ENCODE results near the gene FERMT3.

Gene FERMT3

GRCh38 chr11:64178951-64179639 is 27.4 kb upstream of the FERMT3 start:
- Mint-ChIP-seq H3K4me1 (peaks cover 24% of the 10 kb centered on the region), H3K27me3 (no peaks in the 10 kb centered on the region), H3K27ac (no peak overlapping the region), H3K9me3 (no peaks in the 10 kb centered on the region), H3K4me3 (no peak overlapping the region), H3K36me3 (peaks cover 2% of the 10 kb centered on the region)
- DNase-seq (ENCODE audit: low spot score in 2 of 2) (no peak), ATAC-seq (ENCODE audit: low read depth) (no peak)

GRCh38 chr11:64180891-64181290 is 25.6 kb upstream of the FERMT3 start:
- Mint-ChIP-seq H3K36me3 (no peaks in the 10 kb centered on the region), H3K27me3 (no peaks in the 10 kb centered on the region), H3K27ac (no peak overlapping the region), H3K4me1 (peaks cover 28% of the 10 kb centered on the region), H3K4me3 (no peak overlapping the region), H3K9me3 (no peaks in the 10 kb centered on the region)
- DNase-seq (ENCODE audit: low spot score in 2 of 2): no peak
- no peak for ATAC-seq (ENCODE audit: low read depth)

- no peaks in the 10 kb centered on the region for H3K27me3 Mint-ChIP-seq
- no peak for ATAC-seq (ENCODE audit: low read depth)
- peaks cover 28% of the 10 kb centered on the region for H3K4me1 Mint-ChIP-seq
Observed at GRCh38 chr11:64181506-64182411, 24.8 kb upstream of the FERMT3 start.

GRCh38 chr11:64183890-64184289 is 22.6 kb upstream of the FERMT3 start:
- Mint-ChIP-seq H3K27me3 (no peaks in the 10 kb centered on the region), H3K27ac (no peak overlapping the region), H3K4me3 (peak overlapping the region; percentile 21), H3K9me3 (no peaks in the 10 kb centered on the region), H3K4me1 (peaks cover 21% of the 10 kb centered on the region), H3K36me3 (peaks cover 2% of the 10 kb centered on the region)
- ATAC-seq (ENCODE audit: low read depth): no peak
- DNase-seq (ENCODE audit: low spot score in 2 of 2): no peak

More at GRCh38 chr11:64181506-64182411, 24.8 kb upstream of the FERMT3 start:
- no peaks in the 10 kb centered on the region for H3K9me3 Mint-ChIP-seq
- DNase-seq (ENCODE audit: low spot score in 2 of 2): no peak
- peaks cover 2% of the 10 kb centered on the region for H3K36me3 Mint-ChIP-seq
- H3K27ac Mint-ChIP-seq: no peak overlapping the region
- H3K4me3 Mint-ChIP-seq: peak overlapping the region; percentile 14

- ATAC-seq (ENCODE audit: low read depth): no peak
- H3K27me3 Mint-ChIP-seq: no peaks in the 10 kb centered on the region
- peak overlapping the region; percentile 84 for H3K27ac Mint-ChIP-seq
- DNase-seq (ENCODE audit: low spot score in 2 of 2): no peak
- no peaks in the 10 kb centered on the region for H3K9me3 Mint-ChIP-seq
- H3K4me3 Mint-ChIP-seq: peak overlapping the region; percentile 97
- peaks cover 21% of the 10 kb centered on the region for H3K4me1 Mint-ChIP-seq
- H3K36me3 Mint-ChIP-seq: peaks cover 2% of the 10 kb centered on the region
Observed at GRCh38 chr11:64185175-64185692, 21.3 kb upstream of the FERMT3 start.

- H3K4me3 Mint-ChIP-seq: peak within 1 kb of the TSS; percentile 97
- H3K27me3 Mint-ChIP-seq: no peaks in the 10 kb centered on the region
- peak within 1 kb of the TSS; percentile 84 for H3K27ac Mint-ChIP-seq
- H3K36me3 Mint-ChIP-seq: peaks cover 2% of the 10 kb centered on the region
- no peaks in the 10 kb centered on the region for H3K9me3 Mint-ChIP-seq
- DNase-seq (ENCODE audit: low spot score in 2 of 2): peak; percentile 97 to 98
- H3K4me1 Mint-ChIP-seq: peaks cover 18% of the 10 kb centered on the region
- ATAC-seq (ENCODE audit: low read depth): peak; percentile 81
Observed at GRCh38 chr11:64185693-64186491, 20.6 kb upstream of the FERMT3 start, which contains the start of gene STIP1. Gene STIP1, plus strand, starts transcription at chr11:64186171. Its CDS starts 91 bp downstream, at chr11:64186262.

- peaks cover 14% of the 10 kb centered on the region for H3K4me1 Mint-ChIP-seq
- H3K4me3 Mint-ChIP-seq: no peak overlapping the region
- H3K36me3 Mint-ChIP-seq: peaks cover 2% of the 10 kb centered on the region
- ATAC-seq (ENCODE audit: low read depth): no peak
- H3K27ac Mint-ChIP-seq: peak overlapping the region; percentile 84
- DNase-seq (ENCODE audit: low spot score in 2 of 2): no peak
- no peaks in the 10 kb centered on the region for H3K27me3 Mint-ChIP-seq
- H3K9me3 Mint-ChIP-seq: no peaks in the 10 kb centered on the region
Observed at GRCh38 chr11:64186492-64187165, 19.9 kb upstream of the FERMT3 start.

GRCh38 chr11:64192434-64192833 is 14.1 kb upstream of the FERMT3 start:
- H3K4me1 Mint-ChIP-seq: no peaks in the 10 kb centered on the region
- no peak overlapping the region for H3K4me3 Mint-ChIP-seq
- peaks cover 17% of the 10 kb centered on the region for H3K36me3 Mint-ChIP-seq
- no peaks in the 10 kb centered on the region for H3K27me3 Mint-ChIP-seq
- H3K27ac Mint-ChIP-seq: no peak overlapping the region
- DNase-seq (ENCODE audit: low spot score in 2 of 2) (no peak), ATAC-seq (ENCODE audit: low read depth) (no peak)
- H3K9me3 Mint-ChIP-seq: no peaks in the 10 kb centered on the region

- no peak for DNase-seq (ENCODE audit: low spot score in 2 of 2)
- ATAC-seq (ENCODE audit: low read depth): no peak
- H3K36me3 Mint-ChIP-seq: peaks cover 25% of the 10 kb centered on the region
- H3K4me3 Mint-ChIP-seq: no peak overlapping the region
- peaks cover 3% of the 10 kb centered on the region for H3K4me1 Mint-ChIP-seq
- H3K27me3 Mint-ChIP-seq: no peaks in the 10 kb centered on the region
- no peaks in the 10 kb centered on the region for H3K9me3 Mint-ChIP-seq
- H3K27ac Mint-ChIP-seq: no peak overlapping the region
Observed at GRCh38 chr11:64196626-64197025, 9.9 kb upstream of the FERMT3 start.

GRCh38 chr11:64198511-64198910 is 8.0 kb upstream of the FERMT3 start:
- DNase-seq (ENCODE audit: low spot score in 2 of 2) (no peak), ATAC-seq (ENCODE audit: low read depth) (no peak)
- Mint-ChIP-seq H3K27me3 (no peaks in the 10 kb centered on the region), H3K4me1 (peaks cover 3% of the 10 kb centered on the region), H3K27ac (no peak overlapping the region), H3K4me3 (no peak overlapping the region), H3K36me3 (peaks cover 30% of the 10 kb centered on the region), H3K9me3 (no peaks in the 10 kb centered on the region)

GRCh38 chr11:64201543-64201942 is 5.0 kb upstream of the FERMT3 start:
- ATAC-seq (ENCODE audit: low read depth) (no peak), DNase-seq (ENCODE audit: low spot score in 2 of 2) (no peak)
- Mint-ChIP-seq H3K9me3 (no peaks in the 10 kb centered on the region), H3K4me3 (no peak overlapping the region), H3K4me1 (peaks cover 15% of the 10 kb centered on the region), H3K27me3 (no peaks in the 10 kb centered on the region), H3K36me3 (peaks cover 26% of the 10 kb centered on the region), H3K27ac (no peak overlapping the region)

- DNase-seq (ENCODE audit: low spot score in 2 of 2) (no peak), ATAC-seq (ENCODE audit: low read depth) (no peak)
- Mint-ChIP-seq H3K36me3 (peaks cover 22% of the 10 kb centered on the region), H3K27ac (peak overlapping the region; percentile 70), H3K4me3 (no peak overlapping the region), H3K9me3 (no peaks in the 10 kb centered on the region), H3K27me3 (no peaks in the 10 kb centered on the region), H3K4me1 (peaks cover 19% of the 10 kb centered on the region)
Observed at GRCh38 chr11:64202992-64203391, 3.5 kb upstream of the FERMT3 start.

GRCh38 chr11:64203421-64204079 is 3.0 kb upstream of the FERMT3 start:
- peak overlapping the region; percentile 70 for H3K27ac Mint-ChIP-seq
- peaks cover 23% of the 10 kb centered on the region for H3K4me1 Mint-ChIP-seq
- H3K9me3 Mint-ChIP-seq: no peaks in the 10 kb centered on the region

More at GRCh38 chr11:64203421-64204079, 3.0 kb upstream of the FERMT3 start:
- Mint-ChIP-seq H3K36me3 (peaks cover 22% of the 10 kb centered on the region), H3K27me3 (no peaks in the 10 kb centered on the region), H3K4me3 (no peak overlapping the region)
- ATAC-seq (ENCODE audit: low read depth) (no peak), DNase-seq (ENCODE audit: low spot score in 2 of 2) (no peak)

Data from memory B cell (primary cell).